PC-9 (cell line): ENCODE measurements around the gene FAM120A. TPM values are rescaled to one million over a fixed set of nuclear protein-coding genes. Genes with fewer than 3 reads are reported as not detected.

ENCODE experiments used
- BruUV-seq: library from RNA; stranded (reverse); fragments of 400-500 nt; replicated peaks from 2 replicates; lab custom pipeline; 2021; lab: Mats Ljungman, UMichigan
- CTCF ChIA-PET: fragments of 300-600 bp; sonication (Branson Sonifier 250); formaldehyde crosslinking; loops from one replicate; lab custom pipeline; 2022; ENCODE audit warnings: antibody characterized with exemption; lab: Charles Lee
- POLR2A ChIA-PET: fragments of 300-600 bp; sonication (Branson Sonifier 250); formaldehyde crosslinking; loops from one replicate; lab custom pipeline; 2022; ENCODE audit warnings: antibody characterized with exemption; ENCODE audit not compliant: unreplicated experiment; lab: Charles Lee
- DNase-seq, 2 experiments: peaks; one replicate each; pipeline versions ENCODE4 v3.0.0 to v3.0.0-alpha.2; 2015 to 2022; ENCODE audit warnings: mixed read lengths in 1 of 2
- H2AFZ ChIP-seq: fragments of 200-600 bp; sonication (generic); 2 replicates; pipeline ENCODE4 v1.8.1; 2017; ENCODE audit warnings: antibody characterized with exemption
- H3F3A ChIP-seq: fragments of 200-600 bp; sonication (generic); 2 replicates; pipeline ENCODE4 v1.8.1; 2017; ENCODE audit warnings: antibody characterized with exemption, mild to moderate bottlenecking, low read depth; ENCODE audit not compliant: insufficient read depth
- H3K27ac ChIP-seq: fragments of 200-600 bp; sonication (generic); 2 replicates; pipeline ENCODE4 v1.6.1; 2016; ENCODE audit warnings: mixed run types
- H3K27me3 ChIP-seq: fragments of 200-600 bp; sonication (generic); 2 replicates; pipeline ENCODE4 v1.6.1; 2016; ENCODE audit warnings: low read depth, mixed run types; ENCODE audit not compliant: insufficient read depth
- H3K36me3 ChIP-seq: fragments of 200-600 bp; sonication (generic); 2 replicates; pipeline ENCODE4 v1.6.1; 2016; ENCODE audit warnings: low read depth, mixed run types
- H3K4me1 ChIP-seq: fragments of 200-600 bp; sonication (generic); replicated peaks from 2 replicates; pipeline ENCODE4 v1.6.1; 2016; ENCODE audit warnings: mixed run types; ENCODE audit not compliant: insufficient read depth
- H3K4me2 ChIP-seq: fragments of 200-600 bp; sonication (generic); 2 replicates; pipeline ENCODE4 v1.6.1; 2017; ENCODE audit warnings: mixed run types
- H3K4me3 ChIP-seq: fragments of 200-600 bp; sonication (generic); 2 replicates; pipeline ENCODE4 v1.6.1; 2016; ENCODE audit warnings: mixed run types
- H3K79me2 ChIP-seq: fragments of 200-600 bp; sonication (generic); 2 replicates; pipeline ENCODE4 v1.6.1; 2017; ENCODE audit warnings: low read depth, mixed run types
- H3K9me2 ChIP-seq: fragments of 200-600 bp; sonication (generic); 2 replicates; pipeline ENCODE4 v1.8.1; 2017; ENCODE audit warnings: mild to moderate bottlenecking; ENCODE audit not compliant: insufficient read depth
- H3K9me3 ChIP-seq: fragments of 200-600 bp; sonication (generic); 2 replicates; pipeline ENCODE4 v1.8.1; 2016; ENCODE audit warnings: low read depth; ENCODE audit not compliant: insufficient read depth
- H4K20me1 ChIP-seq: fragments of 200-600 bp; sonication (generic); 2 replicates; pipeline ENCODE4 v1.8.1; 2017; ENCODE audit not compliant: insufficient read depth
- CTCF ChIP-seq: fragments of 200-600 bp; sonication (generic); conservative IDR thresholded peaks from 2 replicates; pipeline ENCODE4 v1.6.1; 2017; ENCODE audit warnings: mixed run types, antibody characterized with exemption, mild to moderate bottlenecking, moderate library complexity
- EZH2 ChIP-seq: fragments of 200-600 bp; sonication (generic); IDR thresholded peaks from 2 replicates; pipeline ENCODE4 v1.8.0; 2017; ENCODE audit warnings: antibody characterized with exemption, low read depth
- intact Hi-C: fragments of 100-400 bp; cut with micrococcal nuclease; formaldehyde crosslinking; loops from one replicate; pipeline ENCODE4 v1.10.0; 2022; ENCODE audit not compliant: unreplicated experiment
- total RNA-seq: library from RNA; stranded (reverse); gene quantifications from 2 replicates; pipeline ENCODE4 v1.2.3, GENCODE V29; 2021

Gene FAM120A
- total RNA-seq, 1 experiment from 2014 or later: 171 TPM

- Histone ChIP-seq H3K4me3 (no peak overlapping the region), H3F3A (peaks cover 26% of the 10 kb centered on the region), H3K4me2 (no peak overlapping the region), H3K36me3 (peaks cover 30% of the 10 kb centered on the region), H3K27me3 (no peaks in the 10 kb centered on the region), H3K9me3 (no peaks in the 10 kb centered on the region), H3K27ac (no peak overlapping the region), H2AFZ (no peak overlapping the region), H3K4me1 (peaks cover 35% of the 10 kb centered on the region), H3K9me2 (no peaks in the 10 kb centered on the region), H4K20me1 (peaks cover 5% of the 10 kb centered on the region; the same call in 1 of the 2 replicates), H3K79me2 (peaks cover 96% of the 10 kb centered on the region)
- POLR2A ChIA-PET: no interaction called here
- no TSS peak for BruUV-seq
- DNase-seq: no peak
- CTCF ChIA-PET: no interaction called here
- intact Hi-C loops: no loop called here
- TF ChIP-seq EZH2 (no peak), CTCF (no peak)
Measured at GRCh38 chr9:93470391-93470790, 18.9 kb downstream of the FAM120A start.

DNA sequence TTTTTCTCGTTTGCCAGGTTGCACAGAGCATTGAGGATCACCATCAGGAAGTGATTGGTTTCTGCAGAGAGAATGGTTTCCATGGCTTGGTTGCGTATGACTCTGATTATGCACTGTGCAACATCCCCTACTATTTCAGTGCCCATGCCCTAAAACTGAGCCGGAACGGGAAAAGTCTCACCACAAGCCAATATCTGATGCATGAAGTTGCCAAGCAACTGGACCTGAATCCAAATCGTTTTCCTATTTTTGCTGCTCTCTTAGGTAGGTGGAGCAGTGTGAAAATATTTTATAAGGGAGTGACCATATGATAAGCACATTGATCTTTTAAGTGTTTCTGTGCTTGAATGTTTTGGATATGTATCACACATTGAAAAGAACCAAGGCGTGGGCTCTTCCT is 19.6 kb downstream of the FAM120A start:
- ChIA-PET CTCF (no interaction called here), POLR2A (no interaction called here)
- no peak for TF ChIP-seq EZH2
- no peak for TF ChIP-seq CTCF
- Histone ChIP-seq H3K27ac (no peak overlapping the region), H4K20me1 (peaks cover 5% of the 10 kb centered on the region; the same call in 1 of the 2 replicates), H3K4me1 (peaks cover 35% of the 10 kb centered on the region), H3K4me2 (no peak overlapping the region), H3K9me3 (no peaks in the 10 kb centered on the region), H3K27me3 (no peaks in the 10 kb centered on the region), H2AFZ (no peak overlapping the region), H3K36me3 (peaks cover 38% of the 10 kb centered on the region), H3K79me2 (peaks cover 96% of the 10 kb centered on the region), H3K4me3 (no peak overlapping the region), H3F3A (peaks cover 26% of the 10 kb centered on the region), H3K9me2 (no peaks in the 10 kb centered on the region)
- no TSS peak for BruUV-seq
- intact Hi-C loops: no loop called here
- no peak for DNase-seq

DNA sequence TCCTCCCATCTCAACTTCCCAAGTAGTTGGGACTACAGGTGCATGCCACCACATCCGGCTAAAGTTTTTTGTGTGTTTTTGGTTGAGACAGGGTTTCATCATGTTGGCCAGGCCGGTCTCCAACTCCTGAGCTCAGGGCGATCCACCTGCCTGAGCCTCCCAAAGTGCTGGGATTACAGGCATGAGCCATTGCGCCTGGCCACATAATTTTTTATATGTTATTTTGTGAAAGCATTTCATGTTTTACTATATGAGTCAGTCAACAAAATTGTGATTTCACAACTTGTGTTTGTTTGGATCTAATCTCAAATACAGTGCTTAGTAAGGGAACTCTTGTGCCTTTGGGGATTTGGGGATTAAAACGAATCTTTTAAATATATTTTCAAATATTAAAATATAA is 21.9 kb downstream of the FAM120A start:
- no peak overlapping the region for H2AFZ ChIP-seq
- ChIA-PET CTCF (no interaction called here), POLR2A (no interaction called here)
- H3K79me2 ChIP-seq: peaks cover 88% of the 10 kb centered on the region
- TF ChIP-seq CTCF (no peak), EZH2 (no peak)
- H3K9me3 ChIP-seq: no peaks in the 10 kb centered on the region
- intact Hi-C loops: no loop called here
- no peak overlapping the region for H3K4me3 ChIP-seq
- H3K4me2 ChIP-seq: no peak overlapping the region
- no peaks in the 10 kb centered on the region for H3K27me3 ChIP-seq
- H3K4me1 ChIP-seq: peaks cover 22% of the 10 kb centered on the region
- no peaks in the 10 kb centered on the region for H4K20me1 ChIP-seq
- H3K27ac ChIP-seq: peak overlapping the region; percentile 66
- H3K36me3 ChIP-seq: peaks cover 40% of the 10 kb centered on the region
- BruUV-seq: no TSS peak
- H3K9me2 ChIP-seq: no peaks in the 10 kb centered on the region
- DNase-seq: peak in 1 of 2 experiments; percentile 84
- H3F3A ChIP-seq: peaks cover 26% of the 10 kb centered on the region
